ENCODE results near the gene CPNE1. TPM values are rescaled to one million over a fixed set of nuclear protein-coding genes. Genes with fewer than 3 reads are reported as not detected.

The CPNE1 gene
- total RNA-seq, 1 experiment from 2014 or later, result 217 TPM

DNA sequence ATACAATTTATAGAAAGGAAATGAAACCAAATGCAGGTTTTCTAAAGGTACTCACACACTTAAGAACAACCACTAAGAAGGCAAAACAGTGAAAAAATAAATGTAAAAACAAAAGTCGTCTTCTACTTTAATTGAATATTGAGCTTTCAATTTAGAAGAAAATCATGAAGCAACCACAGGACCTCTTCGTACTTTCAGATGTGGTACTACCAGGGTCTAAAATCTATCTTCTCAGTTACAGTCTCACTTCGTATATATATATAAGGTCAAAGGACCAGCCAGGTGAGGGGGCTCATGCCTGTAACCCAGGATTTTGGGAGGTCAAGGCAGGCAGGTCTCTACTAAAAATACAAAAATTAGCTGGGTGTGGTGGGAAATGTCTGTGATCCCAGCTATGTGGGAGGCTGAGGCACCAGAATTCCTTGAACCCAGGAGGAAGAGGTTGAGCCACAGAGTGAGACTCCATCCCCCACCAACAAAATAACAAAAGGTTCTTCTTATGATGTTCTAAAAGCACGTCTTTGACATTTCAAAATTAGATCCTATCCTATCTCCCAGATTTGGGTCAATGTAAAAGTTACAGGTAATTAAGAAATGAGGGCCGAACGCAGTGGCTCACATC lies 47.0 kb upstream of the CPNE1 start:
- intact Hi-C loops (cut with micrococcal nuclease; ENCODE audit: unreplicated experiment) (no loop called here), in situ Hi-C loops (cut with HindIII; ENCODE audit: low pct_unique_long_range_greater_than_20kb, low sequenced_read_pairs) (no loop called here)
- DNase-seq (ENCODE audit: low read depth, low spot score) (no peak), ATAC-seq (no peak)
- H3K4me3 ChIP-seq (ENCODE audit: low read depth in 2 of 2, low read length in 2 of 2), result no peak overlapping the region
- POLR2A ChIA-PET, result interaction anchor here (0.6 to 0.8 kb wide), 3 partner anchors 11 to 249 kb away, joined by 3 to 8 read pairs (median 3); no protein-coding TSS in a partner anchor
- H3K27me3 ChIP-seq (ENCODE audit: control insufficient read depth, insufficient read depth, low read length), result no peaks in the 10 kb centered on the region
- H3K4me1 ChIP-seq (ENCODE audit: control insufficient read depth, insufficient read depth, low read length), result no peaks in the 10 kb centered on the region
- H3K27ac ChIP-seq (ENCODE audit: low read length), result no peak overlapping the region
- TF ChIP-seq, protein P1, sequence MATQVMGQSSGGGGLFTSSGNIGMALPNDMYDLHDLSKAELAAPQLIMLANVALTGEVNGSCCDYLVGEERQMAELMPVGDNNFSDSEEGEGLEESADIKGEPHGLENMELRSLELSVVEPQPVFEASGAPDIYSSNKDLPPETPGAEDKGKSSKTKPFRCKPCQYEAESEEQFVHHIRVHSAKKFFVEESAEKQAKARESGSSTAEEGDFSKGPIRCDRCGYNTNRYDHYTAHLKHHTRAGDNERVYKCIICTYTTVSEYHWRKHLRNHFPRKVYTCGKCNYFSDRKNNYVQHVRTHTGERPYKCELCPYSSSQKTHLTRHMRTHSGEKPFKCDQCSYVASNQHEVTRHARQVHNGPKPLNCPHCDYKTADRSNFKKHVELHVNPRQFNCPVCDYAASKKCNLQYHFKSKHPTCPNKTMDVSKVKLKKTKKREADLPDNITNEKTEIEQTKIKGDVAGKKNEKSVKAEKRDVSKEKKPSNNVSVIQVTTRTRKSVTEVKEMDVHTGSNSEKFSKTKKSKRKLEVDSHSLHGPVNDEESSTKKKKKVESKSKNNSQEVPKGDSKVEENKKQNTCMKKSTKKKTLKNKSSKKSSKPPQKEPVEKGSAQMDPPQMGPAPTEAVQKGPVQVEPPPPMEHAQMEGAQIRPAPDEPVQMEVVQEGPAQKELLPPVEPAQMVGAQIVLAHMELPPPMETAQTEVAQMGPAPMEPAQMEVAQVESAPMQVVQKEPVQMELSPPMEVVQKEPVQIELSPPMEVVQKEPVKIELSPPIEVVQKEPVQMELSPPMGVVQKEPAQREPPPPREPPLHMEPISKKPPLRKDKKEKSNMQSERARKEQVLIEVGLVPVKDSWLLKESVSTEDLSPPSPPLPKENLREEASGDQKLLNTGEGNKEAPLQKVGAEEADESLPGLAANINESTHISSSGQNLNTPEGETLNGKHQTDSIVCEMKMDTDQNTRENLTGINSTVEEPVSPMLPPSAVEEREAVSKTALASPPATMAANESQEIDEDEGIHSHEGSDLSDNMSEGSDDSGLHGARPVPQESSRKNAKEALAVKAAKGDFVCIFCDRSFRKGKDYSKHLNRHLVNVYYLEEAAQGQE (IDR thresholded peaks at IDR 0.05; ENCODE audit: insufficient read depth in 1 of 2, low read depth in 2 of 2, low read length in 1 of 2), result no peak
- TF ChIP-seq POLR2AphosphoS5 (IDR thresholded peaks at IDR 0.05; ENCODE audit: low read depth, low read length) (no peak; the same call in 1 of the 2 replicates), SIN3A (IDR thresholded peaks at IDR 0.05; ENCODE audit: borderline replicate concordance, insufficient read depth, low read depth, low read length) (no peak), TCF7L2 (IDR thresholded peaks at IDR 0.05; ENCODE audit: low read depth, low read length) (no peak)
- TF ChIP-seq, protein P2, sequence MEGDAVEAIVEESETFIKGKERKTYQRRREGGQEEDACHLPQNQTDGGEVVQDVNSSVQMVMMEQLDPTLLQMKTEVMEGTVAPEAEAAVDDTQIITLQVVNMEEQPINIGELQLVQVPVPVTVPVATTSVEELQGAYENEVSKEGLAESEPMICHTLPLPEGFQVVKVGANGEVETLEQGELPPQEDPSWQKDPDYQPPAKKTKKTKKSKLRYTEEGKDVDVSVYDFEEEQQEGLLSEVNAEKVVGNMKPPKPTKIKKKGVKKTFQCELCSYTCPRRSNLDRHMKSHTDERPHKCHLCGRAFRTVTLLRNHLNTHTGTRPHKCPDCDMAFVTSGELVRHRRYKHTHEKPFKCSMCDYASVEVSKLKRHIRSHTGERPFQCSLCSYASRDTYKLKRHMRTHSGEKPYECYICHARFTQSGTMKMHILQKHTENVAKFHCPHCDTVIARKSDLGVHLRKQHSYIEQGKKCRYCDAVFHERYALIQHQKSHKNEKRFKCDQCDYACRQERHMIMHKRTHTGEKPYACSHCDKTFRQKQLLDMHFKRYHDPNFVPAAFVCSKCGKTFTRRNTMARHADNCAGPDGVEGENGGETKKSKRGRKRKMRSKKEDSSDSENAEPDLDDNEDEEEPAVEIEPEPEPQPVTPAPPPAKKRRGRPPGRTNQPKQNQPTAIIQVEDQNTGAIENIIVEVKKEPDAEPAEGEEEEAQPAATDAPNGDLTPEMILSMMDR (IDR thresholded peaks at IDR 0.05), result no peak
- peaks cover 90% of the 10 kb centered on the region for H3K36me3 ChIP-seq (ENCODE audit: control insufficient read depth, insufficient read depth, low read length)
- CTCF ChIA-PET, result no interaction called here
- H3K9me3 ChIP-seq (ENCODE audit: control insufficient read depth, insufficient read depth, low read depth, low read length), result no peaks in the 10 kb centered on the region
- BruUV-seq (replicated peaks), result no TSS peak

DNA sequence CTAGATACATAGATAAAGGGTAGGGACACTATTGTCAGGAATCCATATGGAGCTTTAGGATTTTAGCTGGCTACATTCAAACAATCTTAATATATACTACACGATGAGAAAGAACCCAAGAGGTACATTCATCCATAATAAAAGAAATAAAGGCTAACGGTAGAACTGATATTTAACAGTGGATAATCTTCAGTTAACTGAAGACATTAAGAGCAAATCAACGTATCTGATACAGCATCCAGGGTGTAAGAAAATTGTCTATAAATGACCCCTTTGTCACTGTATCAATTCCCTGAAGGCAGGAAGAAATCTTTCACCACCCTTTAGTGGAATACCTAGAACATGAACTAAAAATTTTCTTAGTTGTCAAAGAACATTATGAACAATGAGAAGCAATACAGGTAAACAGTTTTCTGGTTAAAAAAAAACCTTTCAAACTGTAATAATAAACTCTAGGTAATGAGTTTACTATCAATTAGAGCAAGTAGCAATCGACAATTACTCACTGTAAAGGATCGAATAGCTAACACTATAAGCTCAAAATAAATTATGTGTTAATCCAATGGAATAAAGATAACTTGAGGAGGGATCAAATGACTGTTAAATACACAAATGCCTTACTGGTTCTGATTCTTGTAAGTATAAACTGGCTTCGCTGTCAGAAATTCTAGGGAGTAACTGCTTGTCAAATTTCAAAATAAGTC lies 46.3 kb upstream of the CPNE1 start:
- ChIA-PET POLR2A (interaction anchor here (0.6 to 0.9 kb wide), 5 partner anchors 12 to 249 kb away, joined by 3 to 8 read pairs (median 4); no protein-coding TSS in a partner anchor), CTCF (no interaction called here)
- no peaks in the 10 kb centered on the region for H3K27me3 ChIP-seq (ENCODE audit: control insufficient read depth, insufficient read depth, low read length)
- no peak for ATAC-seq
- TF ChIP-seq TCF7L2 (IDR thresholded peaks at IDR 0.05; ENCODE audit: low read depth, low read length) (no peak), POLR2AphosphoS5 (IDR thresholded peaks at IDR 0.05; ENCODE audit: low read depth, low read length) (no peak), SIN3A (IDR thresholded peaks at IDR 0.05; ENCODE audit: borderline replicate concordance, insufficient read depth, low read depth, low read length) (no peak)
- TF ChIP-seq, protein P1 (IDR thresholded peaks at IDR 0.05; ENCODE audit: insufficient read depth in 1 of 2, low read depth in 2 of 2, low read length in 1 of 2), result no peak
- TF ChIP-seq, protein P2 (IDR thresholded peaks at IDR 0.05), result no peak
- intact Hi-C loops (cut with micrococcal nuclease; ENCODE audit: unreplicated experiment) (no loop called here), in situ Hi-C loops (cut with HindIII; ENCODE audit: low pct_unique_long_range_greater_than_20kb, low sequenced_read_pairs) (no loop called here)
- DNase-seq (ENCODE audit: low read depth, low spot score), result no peak
- H3K36me3 ChIP-seq (ENCODE audit: control insufficient read depth, insufficient read depth, low read length), result peaks cover 90% of the 10 kb centered on the region
- H3K4me1 ChIP-seq (ENCODE audit: control insufficient read depth, insufficient read depth, low read length), result no peaks in the 10 kb centered on the region
- no peaks in the 10 kb centered on the region for H3K9me3 ChIP-seq (ENCODE audit: control insufficient read depth, insufficient read depth, low read depth, low read length)
- no peak overlapping the region for H3K4me3 ChIP-seq (ENCODE audit: low read depth in 2 of 2, low read length in 2 of 2)
- H3K27ac ChIP-seq (ENCODE audit: low read length), result no peak overlapping the region
- no TSS peak for BruUV-seq (replicated peaks)
